Spinal cord (tissue), 10 donors: ENCODE data around the gene CERT1. TPM values are rescaled to one million over a fixed set of nuclear protein-coding genes. Genes with fewer than 3 reads are reported as not detected.
"Not testable (repeated sequence)": the region's sequence is repeated elsewhere in the genome, so short reads cannot be mapped to it uniquely, and the experiment has no call there.

Experiments
- DNase-seq, 6 donors: peaks; one replicate each; pipeline versions ENCODE4 v3.0.0 to v3.0.0-alpha.2; 2013 to 2015; ENCODE audit warnings: low spot score in 6 of 6, low read depth in 4 of 6
- H3K27ac ChIP-seq: one replicate; pipeline ENCODE4 v1.5.1; 2013; ENCODE audit warnings: low read depth, low read length, control low read depth
- H3K27me3 ChIP-seq: one replicate; pipeline ENCODE4 v1.6.1; 2013; ENCODE audit warnings: low read length; ENCODE audit not compliant: control insufficient read depth, insufficient read depth
- H3K36me3 ChIP-seq: one replicate; pipeline ENCODE4 v1.6.1; 2013; ENCODE audit warnings: low read length; ENCODE audit not compliant: control insufficient read depth, insufficient read depth
- H3K4me1 ChIP-seq: one replicate; pipeline ENCODE4 v1.6.1; 2013; ENCODE audit warnings: low read length; ENCODE audit not compliant: control insufficient read depth, insufficient read depth
- H3K4me3 ChIP-seq: one replicate; pipeline ENCODE4 v1.5.1; 2013; ENCODE audit warnings: low read depth, low read length, control low read depth
- H3K9me3 ChIP-seq: one replicate; pipeline ENCODE4 v1.6.1; 2013; ENCODE audit warnings: low read length; ENCODE audit not compliant: control insufficient read depth, insufficient read depth
- WGBS: methylation state at CpG from one replicate; pipeline ENCODE4 v1.1.5; 2013; ENCODE audit warnings: missing lambda C conversion rate; ENCODE audit not compliant: insufficient coverage; 5-methylcytosine and 5-hydroxymethylcytosine counted together
- long read RNA-seq, 4 donors: transcript quantifications; one replicate each; lab custom pipeline, GENCODE V29; 2026
- polyA plus RNA-seq, 2 donors: library from polyadenylated mRNA; unstranded; fragments of 120-200 nt; gene quantifications; one replicate each; pipeline ENCODE4 v1.2.1, GENCODE V29; 2013; ENCODE audit not compliant: insufficient read length in 2 of 2
- total RNA-seq, 2 donors: library from RNA; depleted of rRNA in 1 of 2; stranded (reverse); fragments of 120-200 nt in 1 of 2; fragments of >200 nt in 1 of 2; gene quantifications; one replicate each; pipeline versions ENCODE4 v1.2.3 to v1.2.4, GENCODE V29; 2013 to 2014
- donor health status: healthy.

CERT1 gene, protein sequence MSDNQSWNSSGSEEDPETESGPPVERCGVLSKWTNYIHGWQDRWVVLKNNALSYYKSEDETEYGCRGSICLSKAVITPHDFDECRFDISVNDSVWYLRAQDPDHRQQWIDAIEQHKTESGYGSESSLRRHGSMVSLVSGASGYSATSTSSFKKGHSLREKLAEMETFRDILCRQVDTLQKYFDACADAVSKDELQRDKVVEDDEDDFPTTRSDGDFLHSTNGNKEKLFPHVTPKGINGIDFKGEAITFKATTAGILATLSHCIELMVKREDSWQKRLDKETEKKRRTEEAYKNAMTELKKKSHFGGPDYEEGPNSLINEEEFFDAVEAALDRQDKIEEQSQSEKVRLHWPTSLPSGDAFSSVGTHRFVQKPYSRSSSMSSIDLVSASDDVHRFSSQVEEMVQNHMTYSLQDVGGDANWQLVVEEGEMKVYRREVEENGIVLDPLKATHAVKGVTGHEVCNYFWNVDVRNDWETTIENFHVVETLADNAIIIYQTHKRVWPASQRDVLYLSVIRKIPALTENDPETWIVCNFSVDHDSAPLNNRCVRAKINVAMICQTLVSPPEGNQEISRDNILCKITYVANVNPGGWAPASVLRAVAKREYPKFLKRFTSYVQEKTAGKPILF
- total RNA-seq (10 to 100 TPM; 25.3 to 73.2 TPM), polyA plus RNA-seq (10 to 100 TPM; 39.5 to 45.5 TPM)
- long read RNA-seq, donor 1, partial matches to known transcripts, result 5 of 10 reads
- long read RNA-seq, donor 1, other reads (novel, unspliced or antisense), result 0 of 10 reads
- long read RNA-seq, donor 2, partial matches to known transcripts, result 0 of 3 reads
- long read RNA-seq, donor 2, other reads (novel, unspliced or antisense), result 0 of 3 reads
- long read RNA-seq, donor 3, partial matches to known transcripts, result 0 of 7 reads
- long read RNA-seq, donor 3, other reads (novel, unspliced or antisense), result 0 of 7 reads
- long read RNA-seq, donor 4, partial matches to known transcripts, result 5 of 10 reads
- long read RNA-seq, donor 4, other reads (novel, unspliced or antisense), result 0 of 10 reads

- no peaks in the 10 kb centered on the region for H3K27me3 ChIP-seq
- peak within 1 kb of the TSS; percentile 93 for H3K27ac ChIP-seq
- DNase-seq, result peak; percentile 96 to 100 (median 98)
- H3K4me1 ChIP-seq, result peaks cover 3% of the 10 kb centered on the region
- no peaks in the 10 kb centered on the region for H3K9me3 ChIP-seq
- WGBS, result 0% methylated on average over 47 of the region's 71 CpGs
- peak within 1 kb of the TSS; percentile 95 for H3K4me3 ChIP-seq
- no peaks in the 10 kb centered on the region for H3K36me3 ChIP-seq
Measured at GRCh38 chr5:75511435-75512382, at the start of gene CERT1, which contains the start of gene POLK. TSS of gene CERT1 (minus strand) at chr5:75511629. CDS start at chr5:75511207, 422 bp downstream. TSS of gene POLK (plus strand) at chr5:75511891.

GRCh38 chr5:75560655-75561054, 49.2 kb upstream of the CERT1 start:
- H3K36me3 ChIP-seq, H3K9me3 ChIP-seq, H3K4me3 ChIP-seq, H3K27me3 ChIP-seq, H3K4me1 ChIP-seq, H3K27ac ChIP-seq, DNase-seq: not testable (repeated sequence)
- no CpG with 5 or more reads among the region's 1 CpG for WGBS

DNA sequence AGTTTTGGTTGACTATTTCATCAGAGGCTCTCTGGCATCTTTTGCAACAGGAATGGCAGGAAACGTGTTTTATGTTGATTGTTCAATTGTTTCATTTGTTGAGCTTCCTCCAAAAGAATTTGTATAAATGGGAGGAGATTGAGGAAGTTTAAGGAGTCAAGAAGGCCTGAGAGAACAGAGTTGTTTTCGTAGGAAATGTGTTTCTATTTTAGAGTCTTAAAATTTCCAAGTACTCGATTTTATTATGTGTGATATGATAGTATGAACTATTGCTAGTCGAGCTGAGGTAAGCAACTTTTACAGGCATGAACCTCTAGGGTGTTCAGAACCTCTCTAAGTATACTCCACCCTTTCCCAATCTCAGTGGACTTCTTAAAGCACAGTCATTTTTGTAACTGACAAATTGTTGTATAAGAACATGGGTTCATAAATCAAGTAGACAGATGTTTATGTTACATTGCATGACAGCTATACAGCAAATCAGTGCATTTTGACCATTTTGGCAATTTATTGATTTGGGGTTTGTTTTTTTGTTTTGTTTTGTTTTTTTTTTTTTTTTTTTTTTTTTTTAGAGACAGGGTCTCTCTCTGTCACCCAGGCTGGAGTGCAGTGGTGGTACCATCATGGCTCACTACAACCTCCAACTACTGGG, 47.7 kb upstream of the CERT1 start:
- Histone ChIP-seq H3K27me3 (no peaks in the 10 kb centered on the region), H3K4me3 (no peak overlapping the region), H3K36me3 (peaks cover 9% of the 10 kb centered on the region), H3K9me3 (peaks cover 3% of the 10 kb centered on the region), H3K27ac (no peak overlapping the region), H3K4me1 (no peaks in the 10 kb centered on the region)
- WGBS, result 83% methylated on average over 1 of the region's 4 CpGs
- no peak for DNase-seq

GRCh38 chr5:75558221-75558620, 46.8 kb upstream of the CERT1 start:
- H3K27me3 ChIP-seq, result no peaks in the 10 kb centered on the region
- H3K4me3 ChIP-seq, result no peak overlapping the region
- DNase-seq, result no peak
- no peak overlapping the region for H3K27ac ChIP-seq
- peaks cover 3% of the 10 kb centered on the region for H3K9me3 ChIP-seq
- H3K4me1 ChIP-seq, result no peaks in the 10 kb centered on the region
- peaks cover 9% of the 10 kb centered on the region for H3K36me3 ChIP-seq
- no CpG with 5 or more reads among the region's 1 CpG for WGBS

DNA sequence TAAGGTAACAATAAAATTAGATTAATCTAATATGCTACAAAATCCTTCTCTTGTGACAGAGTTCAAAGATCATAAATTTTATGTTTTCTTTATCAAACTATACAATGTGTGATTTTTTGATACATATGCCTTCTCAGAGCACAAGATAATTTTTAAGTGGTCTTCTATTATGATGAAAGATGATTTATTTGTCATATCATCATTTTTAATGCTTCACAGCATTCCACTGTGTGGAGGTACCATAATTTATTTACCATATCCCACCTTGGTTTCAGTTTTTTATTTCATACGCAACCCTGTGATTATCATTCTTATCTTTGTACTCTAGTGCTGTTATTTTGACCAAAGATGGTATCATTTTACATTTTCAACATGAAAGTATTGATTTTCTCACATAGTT, 41.9 kb upstream of the CERT1 start:
- H3K4me3 ChIP-seq, result no peak overlapping the region
- DNase-seq, result no peak
- peaks cover 3% of the 10 kb centered on the region for H3K9me3 ChIP-seq
- no CpG with 5 or more reads among the region's 1 CpG for WGBS
- no peaks in the 10 kb centered on the region for H3K4me1 ChIP-seq
- H3K27me3 ChIP-seq, result no peaks in the 10 kb centered on the region
- H3K36me3 ChIP-seq, result peaks cover 9% of the 10 kb centered on the region
- no peak overlapping the region for H3K27ac ChIP-seq

DNA sequence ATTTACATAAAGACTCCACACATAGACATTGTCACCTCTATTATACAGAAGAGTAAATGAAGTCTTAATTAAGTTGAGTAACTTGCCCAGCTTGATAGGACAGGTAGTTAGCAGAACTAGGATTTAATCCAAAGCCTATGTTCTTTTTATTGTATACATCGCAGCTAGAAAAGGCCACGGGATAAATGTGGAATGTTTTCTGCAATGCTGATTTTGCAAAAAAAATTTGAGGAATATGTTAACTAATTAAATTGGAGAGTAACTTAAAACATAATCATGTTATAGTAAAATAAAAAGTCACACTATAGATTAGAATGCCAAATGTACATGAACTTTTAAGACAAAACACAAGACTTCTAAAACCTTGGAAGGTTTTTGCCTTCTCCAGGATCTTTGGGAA, 41.3 kb upstream of the CERT1 start:
- Histone ChIP-seq H3K36me3 (peaks cover 8% of the 10 kb centered on the region), H3K9me3 (peaks cover 3% of the 10 kb centered on the region), H3K4me1 (no peaks in the 10 kb centered on the region), H3K27ac (no peak overlapping the region), H3K27me3 (no peaks in the 10 kb centered on the region), H3K4me3 (no peak overlapping the region)
- no peak for DNase-seq
- WGBS, result no CpG with 5 or more reads among the region's 2 CpGs

- Histone ChIP-seq H3K27me3 (no peaks in the 10 kb centered on the region), H3K4me3 (no peak overlapping the region), H3K27ac (no peak overlapping the region), H3K9me3 (no peaks in the 10 kb centered on the region), H3K4me1 (no peaks in the 10 kb centered on the region), H3K36me3 (peaks cover 2% of the 10 kb centered on the region)
- no peak for DNase-seq
- no CpG with 5 or more reads among the region's 3 CpGs for WGBS
Measured at GRCh38 chr5:75551471-75551870, 40.0 kb upstream of the CERT1 start.

- no CpG with 5 or more reads among the region's 1 CpG for WGBS
- DNase-seq, result no peak
- no peaks in the 10 kb centered on the region for H3K27me3 ChIP-seq
- no peaks in the 10 kb centered on the region for H3K9me3 ChIP-seq
- no peaks in the 10 kb centered on the region for H3K4me1 ChIP-seq
- H3K36me3 ChIP-seq, result peaks cover 2% of the 10 kb centered on the region
- H3K27ac ChIP-seq, result no peak overlapping the region
- H3K4me3 ChIP-seq, result no peak overlapping the region
Measured at GRCh38 chr5:75550597-75550996, 39.2 kb upstream of the CERT1 start.
